ENCODE measurements around the gene GPR61. TPM values are rescaled to one million over a fixed set of nuclear protein-coding genes. Genes with fewer than 3 reads are reported as not detected.
A peak's percentile ranks its signal among the peaks of the same experiment; 100 is the strongest.

Gene GPR61
- total and polyA plus RNA-seq, 9 of the 15 experiments (the other 6 are each of a cell fraction or from before 2014, with no cell fraction given) = 0.04 to 1.1 (median 0.25) TPM; not detected in 4

GRCh38 chr1:109542657-109543056, 3.0 kb downstream of the GPR61 start (continued):
- TF ChIP-seq PHF21A (IDR thresholded peaks at IDR 0.05; ENCODE audit: borderline replicate concordance, low read depth) (no peak), MCM3 (IDR thresholded peaks at IDR 0.05) (no peak), ZNF511 (CRISPR knock-in tag; IDR thresholded peaks at IDR 0.05) (no peak), JUN (IDR thresholded peaks at IDR 0.05; ENCODE audit: borderline replicate concordance, low read depth, low read length) (no peak), JUN (CRISPR knock-in tag; IDR thresholded peaks at IDR 0.05; ENCODE audit: borderline replicate concordance) (no peak), ZBTB17 (CRISPR knock-in tag; IDR thresholded peaks at IDR 0.05) (no peak), DACH1 (IDR thresholded peaks at IDR 0.05; ENCODE audit: partially characterized antibody) (no peak), ESRRA (IDR thresholded peaks at IDR 0.05; ENCODE audit: borderline replicate concordance, low read depth) (no peak), LEF1 (IDR thresholded peaks at IDR 0.05) (no peak), ZNF551 (CRISPR knock-in tag; IDR thresholded peaks at IDR 0.05) (no peak)

GRCh38 chr1:109543283-109543987, 3.8 kb downstream of the GPR61 start:
- ChIA-PET CTCF (ENCODE audit: low intra/inter-chr PET ratio) (no interaction called here), POLR2A (interaction anchor here (0.6 to 2.5 kb wide), 5 partner anchors 9 to 291 kb away, joined by 3 to 10 read pairs (median 4); no protein-coding TSS in a partner anchor)
- no peaks in the 10 kb centered on the region for H3K9me3 ChIP-seq (replicated peaks; ENCODE audit: control insufficient read depth, insufficient read depth, low read depth, low read length)
- no peak overlapping the region for H3K27ac ChIP-seq (ENCODE audit: extremely low read depth, low read depth, low read length)
- 49% methylated on average over 20 of the region's 24 CpGs for whole genome bisulfite sequencing (ENCODE audit: insufficient coverage, low coverage, missing lambda C conversion rate)
- no peak for FAIRE-seq
- H3K79me2 ChIP-seq (ENCODE audit: control insufficient read depth, insufficient read depth, low read length) = peaks cover 19% of the 10 kb centered on the region
- no peaks in the 10 kb centered on the region for H3K9me1 ChIP-seq (ENCODE audit: control insufficient read depth, insufficient read depth, low read length)
- peaks cover 2 to 13% of the 10 kb centered on the region in 2 experiments; a peak in 2 of 5 replicates for H3K27me3 ChIP-seq (ENCODE audit: control insufficient read depth in 2 of 2, insufficient read depth in 2 of 2, low read length in 2 of 2)
- no TSS peak for BruUV-seq (replicated peaks)
- H3K4me1 ChIP-seq (replicated peaks in 1 of 2; ENCODE audit: control insufficient read depth in 2 of 2, insufficient read depth in 2 of 2, low read length in 2 of 2) = peaks cover 4 to 16% of the 10 kb centered on the region in 2 experiments; a peak in 4 of 5 replicates
- no peaks in the 10 kb centered on the region for H3K36me3 ChIP-seq (ENCODE audit: control insufficient read depth, insufficient read depth, low read length)
- DNase-seq (ENCODE audit: extremely low read depth in 1 of 4, low spot score in 3 of 4) = peak in 2 of 4 experiments; percentile 18 to 45
- H4K20me1 ChIP-seq (replicated peaks; ENCODE audit: control insufficient read depth, insufficient read depth, low read length) = no peaks in the 10 kb centered on the region
- peak overlapping the region in 1 of 2 experiments; percentile 27; a peak in 3 of 4 replicates for H3K9ac ChIP-seq (ENCODE audit: insufficient read depth in 1 of 2, low read depth in 2 of 2, low read length in 2 of 2)
- intact Hi-C loops (cut with micrococcal nuclease) = no loop called here
- 0 out of 2 replicates have a peak overlapping the region, but pooled peaks have one; percentile 10 for H2AFZ ChIP-seq (ENCODE audit: low read depth, low read length)
- H3K4me2 ChIP-seq (ENCODE audit: insufficient read depth, low read length) = no peak overlapping the region
- in situ Hi-C loops (cut with MboI) = no loop called here
- no peak overlapping the region for H3K4me3 ChIP-seq
- no peak for ATAC-seq
- TF ChIP-seq ZNF592 (IDR thresholded peaks at IDR 0.05) = no peak
- TF ChIP-seq E2F4 (CRISPR knock-in tag; IDR thresholded peaks at IDR 0.05; ENCODE audit: low read depth) = 0 out of 2 replicates have a peak, but pooled peaks have one; percentile 12
- peak; percentile 35; the same call in 1 of the 2 replicates for TF ChIP-seq POLR2G (IDR thresholded peaks at IDR 0.05; ENCODE audit: low read depth, low read length)
- peak; percentile 30; the same call in 1 of the 2 replicates for TF ChIP-seq RBFOX2 (IDR thresholded peaks at IDR 0.05; ENCODE audit: low read depth, low read length)

Measured in K562 (cell line).